ENCODE results near the gene SYCP3.

DNA sequence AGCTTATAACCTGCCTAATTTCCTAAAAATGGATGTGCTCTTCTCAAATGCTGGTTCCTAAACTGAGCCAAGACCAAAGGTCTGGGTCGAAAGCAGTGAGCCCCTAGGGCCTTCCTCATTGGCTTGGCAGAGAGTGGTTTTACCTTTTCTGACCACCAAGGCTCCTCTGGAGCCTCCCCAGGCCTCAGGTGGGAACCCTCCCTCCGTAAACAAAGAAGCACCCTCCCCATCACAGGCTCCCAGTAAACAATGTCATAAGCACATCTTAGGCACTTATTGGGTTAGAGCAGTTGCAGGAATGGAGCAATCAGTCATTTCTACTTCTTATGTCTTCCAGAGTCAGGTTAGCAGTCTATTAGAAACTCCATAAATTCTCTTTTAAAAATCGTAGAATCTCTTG, 35.8 kb downstream of the SYCP3 start:
- TF ChIP-seq, protein P1, sequence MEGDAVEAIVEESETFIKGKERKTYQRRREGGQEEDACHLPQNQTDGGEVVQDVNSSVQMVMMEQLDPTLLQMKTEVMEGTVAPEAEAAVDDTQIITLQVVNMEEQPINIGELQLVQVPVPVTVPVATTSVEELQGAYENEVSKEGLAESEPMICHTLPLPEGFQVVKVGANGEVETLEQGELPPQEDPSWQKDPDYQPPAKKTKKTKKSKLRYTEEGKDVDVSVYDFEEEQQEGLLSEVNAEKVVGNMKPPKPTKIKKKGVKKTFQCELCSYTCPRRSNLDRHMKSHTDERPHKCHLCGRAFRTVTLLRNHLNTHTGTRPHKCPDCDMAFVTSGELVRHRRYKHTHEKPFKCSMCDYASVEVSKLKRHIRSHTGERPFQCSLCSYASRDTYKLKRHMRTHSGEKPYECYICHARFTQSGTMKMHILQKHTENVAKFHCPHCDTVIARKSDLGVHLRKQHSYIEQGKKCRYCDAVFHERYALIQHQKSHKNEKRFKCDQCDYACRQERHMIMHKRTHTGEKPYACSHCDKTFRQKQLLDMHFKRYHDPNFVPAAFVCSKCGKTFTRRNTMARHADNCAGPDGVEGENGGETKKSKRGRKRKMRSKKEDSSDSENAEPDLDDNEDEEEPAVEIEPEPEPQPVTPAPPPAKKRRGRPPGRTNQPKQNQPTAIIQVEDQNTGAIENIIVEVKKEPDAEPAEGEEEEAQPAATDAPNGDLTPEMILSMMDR (IDR thresholded peaks at IDR 0.05; ENCODE audit: borderline replicate concordance, extremely low read depth, low read length, poor library complexity, severe bottlenecking), result no peak
- no peak for TF ChIP-seq EZH2 (IDR thresholded peaks at IDR 0.05; ENCODE audit: borderline replicate concordance, low read depth, low read length, severe bottlenecking)

Data from DND-41 (cell line).